ENCODE data around the gene TMED10.

- TF ChIP-seq TAF1 (IDR thresholded peaks at IDR 0.05; ENCODE audit: borderline replicate concordance, low read depth, low read length) (no peak), CTCF (IDR thresholded peaks at IDR 0.05) (no peak), FOXJ3 (CRISPR knock-in tag; IDR thresholded peaks at IDR 0.05) (no peak), ELF1 (IDR thresholded peaks at IDR 0.05) (no peak), MAX (IDR thresholded peaks at IDR 0.05; ENCODE audit: low read depth) (no peak), EZH2phosphoT487 (IDR thresholded peaks at IDR 0.05; ENCODE audit: borderline replicate concordance, low read depth) (no peak), POLR2AphosphoS5 (IDR thresholded peaks at IDR 0.05; ENCODE audit: low read depth, low read length) (no peak), EP300 (IDR thresholded peaks at IDR 0.05; ENCODE audit: borderline replicate concordance in 1 of 2, low read depth in 1 of 2, low read length in 1 of 2) (no peak), NRF1 (IDR thresholded peaks at IDR 0.05; ENCODE audit: low read depth, low read length) (no peak), NFIC (IDR thresholded peaks at IDR 0.05; ENCODE audit: borderline replicate concordance) (no peak), RAD21 (IDR thresholded peaks at IDR 0.05; ENCODE audit: low read length) (no peak)
- TF ChIP-seq, protein P1, sequence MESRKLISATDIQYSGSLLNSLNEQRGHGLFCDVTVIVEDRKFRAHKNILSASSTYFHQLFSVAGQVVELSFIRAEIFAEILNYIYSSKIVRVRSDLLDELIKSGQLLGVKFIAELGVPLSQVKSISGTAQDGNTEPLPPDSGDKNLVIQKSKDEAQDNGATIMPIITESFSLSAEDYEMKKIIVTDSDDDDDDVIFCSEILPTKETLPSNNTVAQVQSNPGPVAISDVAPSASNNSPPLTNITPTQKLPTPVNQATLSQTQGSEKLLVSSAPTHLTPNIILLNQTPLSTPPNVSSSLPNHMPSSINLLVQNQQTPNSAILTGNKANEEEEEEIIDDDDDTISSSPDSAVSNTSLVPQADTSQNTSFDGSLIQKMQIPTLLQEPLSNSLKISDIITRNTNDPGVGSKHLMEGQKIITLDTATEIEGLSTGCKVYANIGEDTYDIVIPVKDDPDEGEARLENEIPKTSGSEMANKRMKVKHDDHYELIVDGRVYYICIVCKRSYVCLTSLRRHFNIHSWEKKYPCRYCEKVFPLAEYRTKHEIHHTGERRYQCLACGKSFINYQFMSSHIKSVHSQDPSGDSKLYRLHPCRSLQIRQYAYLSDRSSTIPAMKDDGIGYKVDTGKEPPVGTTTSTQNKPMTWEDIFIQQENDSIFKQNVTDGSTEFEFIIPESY (IDR thresholded peaks at IDR 0.05; ENCODE audit: borderline replicate concordance, low read depth), result no peak
Measured at GRCh38 chr14:75190023-75190422, 13.6 kb upstream of the TMED10 start.
